ENCODE results near the gene STX1A. TPM values are rescaled to one million over a fixed set of nuclear protein-coding genes. Genes with fewer than 3 reads are reported as not detected.

The STX1A gene
- total RNA-seq, 1 donor from 2014 or later: 13.2 TPM

GRCh38 chr7:73708961-73709549 lies 10.4 kb downstream of the STX1A start:
- DNase-seq (ENCODE audit: low spot score): no peak
- Mint-ChIP-seq H3K4me3 (ENCODE audit: unreplicated experiment) (no peak overlapping the region), H3K4me1 (ENCODE audit: unreplicated experiment) (no peaks in the 10 kb centered on the region), H3K27me3 (ENCODE audit: unreplicated experiment) (peaks cover 7% of the 10 kb centered on the region), H3K9me3 (ENCODE audit: unreplicated experiment) (no peaks in the 10 kb centered on the region), H3K27ac (ENCODE audit: unreplicated experiment) (no peak overlapping the region), H3K36me3 (ENCODE audit: low read depth, unreplicated experiment) (peaks cover 6% of the 10 kb centered on the region)
- TF ChIP-seq CTCF (IDR thresholded peaks at IDR 0.05; ENCODE audit: unreplicated experiment): no peak

- Mint-ChIP-seq H3K27ac (ENCODE audit: unreplicated experiment) (no peak overlapping the region), H3K9me3 (ENCODE audit: unreplicated experiment) (no peaks in the 10 kb centered on the region), H3K4me3 (ENCODE audit: unreplicated experiment) (no peak overlapping the region), H3K27me3 (ENCODE audit: unreplicated experiment) (peaks cover 8% of the 10 kb centered on the region), H3K36me3 (ENCODE audit: low read depth, unreplicated experiment) (peaks cover 4% of the 10 kb centered on the region), H3K4me1 (ENCODE audit: unreplicated experiment) (no peaks in the 10 kb centered on the region)
- no peak for TF ChIP-seq CTCF (IDR thresholded peaks at IDR 0.05; ENCODE audit: unreplicated experiment)
- no peak for DNase-seq (ENCODE audit: low spot score)
These were observed 12.3 kb downstream of the STX1A start for GRCh38 chr7:73707045-73707631.

- Mint-ChIP-seq H3K4me1 (ENCODE audit: unreplicated experiment) (no peaks in the 10 kb centered on the region), H3K36me3 (ENCODE audit: low read depth, unreplicated experiment) (peaks cover 11% of the 10 kb centered on the region), H3K9me3 (ENCODE audit: unreplicated experiment) (no peaks in the 10 kb centered on the region), H3K4me3 (ENCODE audit: unreplicated experiment) (no peak overlapping the region), H3K27me3 (ENCODE audit: unreplicated experiment) (peaks cover 6% of the 10 kb centered on the region), H3K27ac (ENCODE audit: unreplicated experiment) (no peak overlapping the region)
- no peak for TF ChIP-seq CTCF (IDR thresholded peaks at IDR 0.05; ENCODE audit: unreplicated experiment)
- no peak for DNase-seq (ENCODE audit: low spot score)
These were observed 13.1 kb downstream of the STX1A start for GRCh38 chr7:73706126-73707044.

GRCh38 chr7:73705551-73705920 lies 13.9 kb downstream of the STX1A start:
- no peak for TF ChIP-seq CTCF (IDR thresholded peaks at IDR 0.05; ENCODE audit: unreplicated experiment)
- Mint-ChIP-seq H3K4me3 (ENCODE audit: unreplicated experiment) (no peak overlapping the region), H3K36me3 (ENCODE audit: low read depth, unreplicated experiment) (peaks cover 11% of the 10 kb centered on the region), H3K9me3 (ENCODE audit: unreplicated experiment) (no peaks in the 10 kb centered on the region), H3K27ac (ENCODE audit: unreplicated experiment) (no peak overlapping the region), H3K27me3 (ENCODE audit: unreplicated experiment) (peaks cover 6% of the 10 kb centered on the region), H3K4me1 (ENCODE audit: unreplicated experiment) (no peaks in the 10 kb centered on the region)
- no peak for DNase-seq (ENCODE audit: low spot score)

Measured in endothelial cell (in vitro differentiated cells).